OCI-LY7 (cell line): ENCODE data around the gene CKLF. TPM values are rescaled to one million over a fixed set of nuclear protein-coding genes. Genes with fewer than 3 reads are reported as not detected.

Experiments
- BruUV-seq: library from RNA; stranded (reverse); fragments of 400-500 nt; replicated peaks from 2 replicates; lab custom pipeline; 2021; lab: Mats Ljungman, UMichigan
- CTCF ChIA-PET: fragments of 300-600 bp; sonication (Branson Sonifier 250); formaldehyde crosslinking; loops from one replicate; lab custom pipeline; 2022; ENCODE audit warnings: antibody characterized with exemption; ENCODE audit not compliant: unreplicated experiment; lab: Charles Lee
- POLR2A ChIA-PET: fragments of 300-600 bp; sonication (Branson Sonifier 250); formaldehyde crosslinking; loops from one replicate; lab custom pipeline; 2022; ENCODE audit warnings: antibody characterized with exemption; lab: Charles Lee
- DNase-seq: peaks from one replicate; pipeline ENCODE4 v3.0.0-alpha.2; 2015; ENCODE audit warnings: low spot score
- H2AFZ ChIP-seq: fragments of 200-600 bp; sonication (generic), shearing (Covaris generic); 2 replicates; pipeline ENCODE4 v1.6.1; 2014; ENCODE audit warnings: mild to moderate bottlenecking, antibody characterized with exemption, low read length, moderate library complexity
- H3K27ac ChIP-seq: fragments of 200-600 bp; sonication (generic); 2 replicates; pipeline ENCODE4 v1.5.1; 2014; ENCODE audit warnings: mixed run types, low read depth, mild to moderate bottlenecking, moderate library complexity, low read length, inconsistent platforms; ENCODE audit not compliant: poor library complexity, severe bottlenecking
- H3K36me3 ChIP-seq: fragments of 200-600 bp; sonication (generic); 2 replicates; pipeline ENCODE4 v1.6.1; 2014; ENCODE audit warnings: mild to moderate bottlenecking, antibody characterized with exemption, low read length, moderate library complexity, mixed read lengths; ENCODE audit not compliant: insufficient read depth
- H3K4me1 ChIP-seq: fragments of 200-600 bp; sonication (generic); 2 replicates; pipeline ENCODE4 v1.5.1; 2014; ENCODE audit warnings: mild to moderate bottlenecking, low read length; ENCODE audit not compliant: insufficient read depth, poor library complexity, severe bottlenecking
- H3K4me2 ChIP-seq: fragments of 200-600 bp; sonication (generic); 2 replicates; pipeline ENCODE4 v1.6.1; 2014; ENCODE audit warnings: mild to moderate bottlenecking, low read length
- H3K4me3 ChIP-seq: fragments of 200-600 bp; sonication (generic); 2 replicates; pipeline ENCODE4 v1.5.1; 2014; ENCODE audit warnings: mild to moderate bottlenecking, low read depth, low read length; ENCODE audit not compliant: poor library complexity, severe bottlenecking
- H3K79me2 ChIP-seq: fragments of 200-600 bp; sonication (generic); 2 replicates; pipeline ENCODE4 v1.6.1; 2016; ENCODE audit warnings: low read depth, mild to moderate bottlenecking, low read length, moderate library complexity, mixed read lengths; ENCODE audit not compliant: insufficient read depth
- H3K9me2 ChIP-seq: fragments of 200-600 bp; sonication (generic); 2 replicates; pipeline ENCODE4 v1.6.1; 2016; ENCODE audit warnings: mild to moderate bottlenecking, low read length, mixed read lengths; ENCODE audit not compliant: insufficient read depth
- H3K9me3 ChIP-seq: fragments of 200-600 bp; sonication (generic); 2 replicates; pipeline ENCODE4 v1.6.1; 2014; ENCODE audit warnings: mild to moderate bottlenecking, mixed run types, low read length, mixed read lengths
- H4K20me1 ChIP-seq: fragments of 200-600 bp; sonication (generic); 2 replicates; pipeline ENCODE4 v1.6.1; 2014; ENCODE audit warnings: mild to moderate bottlenecking, antibody characterized with exemption, low read length, moderate library complexity, mixed read lengths; ENCODE audit not compliant: insufficient read depth
- EZH2phosphoT487 ChIP-seq: fragments of 200-600 bp; sonication (generic); IDR thresholded peaks from 2 replicates; pipeline ENCODE4 v1.6.1; 2018; ENCODE audit warnings: low read depth, borderline replicate concordance, mild to moderate bottlenecking, mixed run types, antibody characterized with exemption, low read length, moderate library complexity, mixed read lengths
- intact Hi-C: fragments of 100-400 bp; cut with micrococcal nuclease; formaldehyde crosslinking; loops from one replicate; pipeline ENCODE4 v1.10.0; 2022; ENCODE audit not compliant: unreplicated experiment
- total RNA-seq, 2 experiments: library from RNA; depleted of rRNA in 1 of 2; stranded (reverse); fragments of >200 nt in 1 of 2; shearing (Covaris generic) in 1 of 2; gene quantifications; 2 replicates each; pipeline ENCODE4 v1.2.3, GENCODE V29; 2014 to 2022
- TF ChIP-seq, protein P1 (sequence below): fragments of 200-600 bp; sonication (generic); conservative IDR thresholded peaks from 2 replicates; pipeline ENCODE4 v1.5.1; 2014; ENCODE audit warnings: mild to moderate bottlenecking, antibody characterized with exemption, low read length, moderate library complexity, mixed read lengths

The CKLF gene
- total RNA-seq, 2 experiments from 2014 or later = 56.6 to 98.7 TPM

DNA sequence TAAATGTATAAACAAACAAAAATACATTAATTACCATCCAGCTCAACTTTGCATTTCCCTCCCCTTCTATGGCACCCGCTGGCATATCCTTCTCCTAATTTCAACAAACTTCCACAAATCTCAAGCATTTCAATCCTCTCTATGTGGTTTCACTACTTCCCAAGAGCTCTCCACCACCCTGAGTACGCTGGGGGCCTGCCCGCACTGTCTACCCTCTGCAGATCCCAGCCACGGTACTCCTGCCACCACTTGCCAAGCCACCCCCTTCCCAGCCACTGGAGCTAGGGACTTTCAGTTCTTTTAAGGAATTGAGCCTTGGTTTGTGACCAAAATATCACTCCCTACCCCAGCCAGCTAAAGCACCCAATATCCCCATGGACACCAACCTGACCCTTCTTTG is 4.3 kb upstream of the CKLF start:
- Histone ChIP-seq H3K36me3 (no peaks in the 10 kb centered on the region), H3K79me2 (peaks cover 4% of the 10 kb centered on the region), H2AFZ (no peak overlapping the region), H3K27ac (no peak overlapping the region), H3K4me3 (no peak overlapping the region), H3K4me2 (no peak overlapping the region), H3K9me2 (no peaks in the 10 kb centered on the region), H3K4me1 (peaks cover 60% of the 10 kb centered on the region), H3K9me3 (no peaks in the 10 kb centered on the region), H4K20me1 (no peaks in the 10 kb centered on the region; the same call in 1 of the 2 replicates)
- ChIA-PET CTCF (interaction anchor here (0.9 kb wide), 1 partner anchor 26 kb away, joined by 3 read pairs; no protein-coding TSS in a partner anchor), POLR2A (interaction anchor here (0.5 to 1.6 kb wide), 4 partner anchors 9 to 32 kb away, joined by 3 to 5 read pairs (median 4); no protein-coding TSS in a partner anchor)
- TF ChIP-seq, protein P1, sequence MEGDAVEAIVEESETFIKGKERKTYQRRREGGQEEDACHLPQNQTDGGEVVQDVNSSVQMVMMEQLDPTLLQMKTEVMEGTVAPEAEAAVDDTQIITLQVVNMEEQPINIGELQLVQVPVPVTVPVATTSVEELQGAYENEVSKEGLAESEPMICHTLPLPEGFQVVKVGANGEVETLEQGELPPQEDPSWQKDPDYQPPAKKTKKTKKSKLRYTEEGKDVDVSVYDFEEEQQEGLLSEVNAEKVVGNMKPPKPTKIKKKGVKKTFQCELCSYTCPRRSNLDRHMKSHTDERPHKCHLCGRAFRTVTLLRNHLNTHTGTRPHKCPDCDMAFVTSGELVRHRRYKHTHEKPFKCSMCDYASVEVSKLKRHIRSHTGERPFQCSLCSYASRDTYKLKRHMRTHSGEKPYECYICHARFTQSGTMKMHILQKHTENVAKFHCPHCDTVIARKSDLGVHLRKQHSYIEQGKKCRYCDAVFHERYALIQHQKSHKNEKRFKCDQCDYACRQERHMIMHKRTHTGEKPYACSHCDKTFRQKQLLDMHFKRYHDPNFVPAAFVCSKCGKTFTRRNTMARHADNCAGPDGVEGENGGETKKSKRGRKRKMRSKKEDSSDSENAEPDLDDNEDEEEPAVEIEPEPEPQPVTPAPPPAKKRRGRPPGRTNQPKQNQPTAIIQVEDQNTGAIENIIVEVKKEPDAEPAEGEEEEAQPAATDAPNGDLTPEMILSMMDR = no peak
- no peak for TF ChIP-seq EZH2phosphoT487
- DNase-seq = no peak
- BruUV-seq = no TSS peak
- intact Hi-C loops = no loop called here

DNA sequence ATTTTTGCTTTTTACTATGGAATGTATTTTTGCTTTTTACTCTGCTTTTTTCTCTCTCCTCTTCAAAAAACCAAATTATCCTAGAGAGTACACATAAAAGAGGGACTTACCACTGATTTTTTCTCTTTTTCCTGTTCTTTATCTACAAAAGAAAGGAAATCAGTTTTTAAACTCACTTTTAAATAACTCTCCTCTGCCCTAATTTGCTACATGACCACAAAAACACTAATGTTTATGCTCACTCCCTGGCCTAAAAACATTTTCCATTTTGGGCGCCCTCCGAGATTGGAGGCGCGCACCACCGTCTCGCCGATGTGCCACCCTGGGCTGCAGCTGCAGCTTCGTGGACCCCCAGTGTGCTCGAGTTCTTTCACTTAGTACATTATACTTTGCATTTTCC is 3.5 kb upstream of the CKLF start:
- H2AFZ ChIP-seq = peak overlapping the region; percentile 77; the same call in 1 of the 2 replicates
- H3K4me3 ChIP-seq = peak overlapping the region; percentile 56
- H3K36me3 ChIP-seq = peaks cover 3% of the 10 kb centered on the region; the same call in 1 of the 2 replicates
- BruUV-seq = no TSS peak
- intact Hi-C loops = no loop called here
- H3K27ac ChIP-seq = no peak overlapping the region
- peaks cover 12% of the 10 kb centered on the region for H3K79me2 ChIP-seq
- H3K9me3 ChIP-seq = no peaks in the 10 kb centered on the region
- TF ChIP-seq, protein P1 = no peak
- no peak for TF ChIP-seq EZH2phosphoT487
- H4K20me1 ChIP-seq = peaks cover 8% of the 10 kb centered on the region; the same call in 1 of the 2 replicates
- H3K9me2 ChIP-seq = no peaks in the 10 kb centered on the region
- POLR2A ChIA-PET = interaction anchor here (0.5 to 1.6 kb wide), 3 partner anchors 10 to 33 kb away, joined by 3 to 4 read pairs (median 4); no protein-coding TSS in a partner anchor
- H3K4me2 ChIP-seq = peak overlapping the region; percentile 78
- peaks cover 63% of the 10 kb centered on the region for H3K4me1 ChIP-seq
- no peak for DNase-seq
- CTCF ChIA-PET = no interaction called here
